Medulla oblongata (tissue), 1 donor: ENCODE measurements around the gene DDIT3.
"Not testable (repeated sequence)": the region's sequence is repeated elsewhere in the genome, so short reads cannot be mapped to it uniquely, and the experiment has no call there.

Source experiments
- DNase-seq: peaks from one replicate; pipeline ENCODE4 v3.0.0-alpha.2; 2015; ENCODE audit errors: extremely low spot score

DDIT3 gene

DNA sequence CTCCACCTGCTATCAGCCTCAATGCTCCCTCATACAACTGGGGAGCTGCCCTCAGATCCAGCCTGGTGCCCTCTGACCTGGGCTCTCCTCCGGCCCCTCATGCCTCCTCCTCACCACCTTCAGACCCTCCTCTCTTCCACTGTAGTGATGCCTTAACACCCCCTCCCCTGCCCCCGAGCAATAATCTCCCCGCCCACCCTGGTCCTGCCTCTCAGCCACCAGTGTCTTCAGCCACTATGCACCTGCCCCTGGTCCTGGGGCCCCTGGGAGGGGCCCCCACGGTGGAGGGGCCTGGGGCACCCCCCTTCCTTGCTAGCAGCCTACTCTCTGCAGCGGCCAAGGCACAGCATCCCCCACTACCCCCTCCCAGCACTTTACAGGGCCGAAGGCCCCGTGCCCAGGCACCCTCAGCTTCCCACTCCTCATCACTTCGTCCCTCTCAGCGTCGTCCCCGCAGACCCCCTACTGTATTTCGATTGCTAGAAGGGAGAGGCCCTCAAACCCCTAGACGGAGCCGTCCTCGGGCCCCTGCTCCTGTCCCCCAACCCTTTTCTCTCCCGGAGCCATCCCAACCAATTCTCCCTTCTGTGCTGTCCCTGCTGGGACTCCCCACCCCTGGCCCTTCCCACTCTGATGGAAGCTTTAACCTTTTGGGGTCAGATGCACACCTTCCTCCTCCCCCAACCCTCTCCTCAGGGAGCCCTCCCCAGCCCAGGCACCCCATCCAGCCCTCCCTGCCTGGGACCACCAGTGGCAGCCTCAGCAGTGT lies 5.5 kb upstream of the DDIT3 start:
- DNase-seq: no peak

DNA sequence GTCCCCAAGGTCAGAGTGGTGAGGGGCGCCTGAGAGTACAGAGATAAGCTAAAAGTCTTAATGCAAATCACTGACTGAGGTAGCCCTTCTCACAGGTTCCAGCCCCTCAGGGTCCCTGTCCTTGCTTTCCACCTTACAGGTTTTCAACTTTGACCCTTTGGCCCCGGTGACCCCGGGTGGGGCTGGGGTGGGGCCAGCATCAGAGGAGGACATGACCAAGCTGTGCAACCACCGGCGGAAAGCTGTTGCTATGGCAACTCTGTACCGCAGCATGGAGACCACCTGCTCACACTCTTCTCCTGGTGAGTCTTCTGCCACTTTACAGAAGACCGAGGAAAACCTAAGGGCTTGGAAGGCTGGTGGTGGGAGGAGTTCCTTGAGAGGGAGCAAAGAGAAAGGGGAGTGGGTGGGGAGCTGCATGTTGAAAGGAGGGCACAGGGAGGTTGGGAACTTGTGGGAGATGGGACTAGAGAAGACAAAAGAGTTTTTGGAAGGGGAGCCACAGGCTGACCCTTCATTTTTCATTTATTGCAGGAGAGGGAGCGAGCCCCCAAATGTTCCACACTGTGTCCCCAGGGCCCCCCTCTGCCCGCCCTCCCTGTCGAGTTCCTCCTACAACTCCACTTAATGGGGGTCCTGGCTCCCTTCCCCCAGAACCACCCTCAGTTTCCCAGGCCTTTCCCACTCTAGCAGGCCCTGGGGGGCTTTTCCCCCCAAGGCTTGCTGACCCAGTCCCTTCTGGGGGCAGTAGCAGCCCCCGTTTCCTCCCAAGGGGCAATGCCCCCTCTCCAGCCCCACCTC lies 4.7 kb upstream of the DDIT3 start:
- DNase-seq: no peak

DNA sequence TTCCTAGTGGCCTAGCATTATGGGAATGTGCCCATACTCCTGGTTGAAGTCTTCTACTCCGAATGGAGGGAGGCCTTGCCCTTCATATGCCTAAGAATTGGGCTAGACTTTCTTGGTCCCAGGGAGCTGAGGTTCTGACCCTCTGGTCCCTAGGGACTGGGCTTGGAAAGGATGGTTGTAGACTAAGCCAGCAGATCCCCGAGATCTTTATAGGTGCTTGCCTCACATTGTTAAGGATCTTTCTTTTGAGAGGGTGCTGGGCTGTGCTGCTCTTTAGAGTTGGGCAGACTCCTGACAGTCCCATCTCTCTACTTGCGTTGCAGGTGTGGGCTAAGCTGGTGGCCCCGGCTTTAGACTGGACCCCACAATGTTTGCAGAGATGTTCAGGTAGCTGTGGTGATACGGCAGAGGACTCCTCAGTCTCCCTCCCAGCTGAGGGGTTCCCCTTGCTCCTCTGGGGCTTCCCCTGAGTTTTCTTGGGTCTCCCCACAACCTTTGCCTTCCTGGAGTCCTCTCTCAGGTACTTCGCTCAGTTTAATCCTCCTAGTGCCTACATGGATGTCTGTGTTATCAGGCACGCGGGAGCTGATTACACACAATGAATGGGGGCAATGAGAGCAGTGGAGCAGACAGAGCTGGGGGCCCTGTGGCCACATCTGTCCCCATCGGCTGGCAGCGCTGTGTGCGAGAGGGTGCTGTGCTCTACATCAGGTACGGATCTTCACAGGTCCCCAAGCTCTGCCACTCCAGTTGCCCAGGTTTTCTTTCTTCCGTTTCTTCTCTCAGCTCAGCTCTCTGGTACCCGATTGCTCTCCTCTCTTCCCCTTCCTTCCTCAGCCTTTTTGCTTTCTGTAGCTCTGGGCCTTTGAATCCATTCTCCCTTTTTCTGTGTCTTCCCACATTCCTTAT lies 3.6 kb upstream of the DDIT3 start:
- no peak for DNase-seq

DNA sequence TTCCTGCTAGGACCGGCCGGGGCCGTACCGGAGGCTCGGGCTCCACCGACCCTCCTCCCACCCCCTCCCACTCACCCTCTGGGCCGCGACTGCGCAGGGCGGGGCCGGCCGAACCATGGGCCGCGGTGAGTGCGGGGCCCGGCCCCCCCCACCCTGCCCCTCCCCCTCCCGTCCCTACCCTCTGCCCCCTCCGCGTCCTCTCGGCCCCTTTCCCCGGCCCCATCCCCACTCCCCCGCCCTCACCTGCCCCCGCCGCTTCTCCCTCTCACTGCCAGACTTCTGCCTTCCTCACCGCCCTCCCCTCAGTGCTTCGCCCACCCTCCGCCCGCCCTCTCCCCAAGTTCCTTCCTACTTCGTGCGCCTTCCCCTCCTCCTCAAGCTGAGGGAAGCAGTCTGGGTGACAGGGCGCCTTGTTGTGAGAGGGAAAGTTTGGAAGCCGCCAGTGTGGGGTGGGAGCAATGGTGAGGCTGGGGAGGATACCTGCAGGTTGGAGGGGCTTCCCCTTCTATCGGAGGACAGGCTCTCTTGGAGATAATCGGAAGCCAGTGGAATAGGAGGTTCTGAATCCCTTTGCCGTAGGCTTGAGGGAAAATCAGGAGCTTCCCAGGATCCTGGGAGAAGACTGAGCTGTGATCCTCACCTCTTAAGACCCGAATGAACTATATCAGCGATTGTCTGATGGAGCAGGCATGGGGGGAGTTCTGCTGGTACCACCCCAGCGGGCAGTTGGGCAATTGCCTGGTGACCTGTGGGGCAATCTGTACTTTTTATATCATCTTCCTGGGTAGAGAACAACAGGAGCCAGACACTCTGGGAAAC lies 2.8 kb upstream of the DDIT3 start:
- peak; percentile 77 for DNase-seq

DNA sequence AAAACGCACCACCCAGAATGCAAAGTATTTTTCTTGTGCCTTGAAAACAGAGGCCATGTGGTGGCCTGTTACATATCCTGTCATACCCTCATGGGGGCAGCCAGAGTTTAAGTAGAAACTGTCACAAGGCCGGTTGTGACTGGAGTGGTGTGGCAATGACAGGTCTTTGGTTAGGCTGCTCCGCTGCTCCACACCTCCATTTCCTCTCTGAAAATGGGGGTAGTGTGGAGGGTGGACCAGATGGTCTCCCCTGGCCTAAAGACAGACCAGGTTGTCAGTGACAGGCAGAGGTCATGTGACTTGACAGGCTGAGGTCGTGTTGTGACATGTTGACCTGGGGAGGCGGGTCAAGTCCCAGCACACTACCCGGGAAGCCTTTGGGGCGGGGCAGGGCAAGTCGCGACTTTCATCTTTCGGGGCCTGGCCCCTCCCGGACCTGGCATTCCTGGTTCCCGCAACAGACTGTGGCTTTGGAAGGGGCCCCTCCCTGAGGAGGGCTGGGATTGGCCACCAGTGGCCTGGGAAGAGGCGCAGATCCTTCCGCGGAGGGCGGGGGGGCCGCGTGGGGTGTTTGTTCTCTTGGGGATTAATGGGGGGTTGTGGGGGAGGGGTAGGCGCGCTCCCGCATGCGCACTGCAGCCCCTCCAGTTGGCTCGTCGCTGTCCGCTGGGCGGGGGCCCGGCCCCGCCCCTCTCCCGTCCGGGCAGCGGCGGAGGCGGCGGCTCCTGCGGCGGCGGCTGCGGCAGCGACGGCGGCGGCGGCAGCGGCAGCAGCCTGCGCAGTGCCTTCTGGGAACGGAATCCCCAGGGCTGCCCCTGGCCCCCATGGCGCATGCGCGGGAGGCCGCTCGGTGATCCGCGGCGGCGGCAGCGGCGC lies 1.9 kb upstream of the DDIT3 start, which contains the start of gene MBD6:
TSS of gene MBD6 (plus strand) at position 814 of the 876 bp plus-strand sequence. CDS start 1,480 bp downstream, outside the sequence.
- peak; percentile 88 for DNase-seq

DNA sequence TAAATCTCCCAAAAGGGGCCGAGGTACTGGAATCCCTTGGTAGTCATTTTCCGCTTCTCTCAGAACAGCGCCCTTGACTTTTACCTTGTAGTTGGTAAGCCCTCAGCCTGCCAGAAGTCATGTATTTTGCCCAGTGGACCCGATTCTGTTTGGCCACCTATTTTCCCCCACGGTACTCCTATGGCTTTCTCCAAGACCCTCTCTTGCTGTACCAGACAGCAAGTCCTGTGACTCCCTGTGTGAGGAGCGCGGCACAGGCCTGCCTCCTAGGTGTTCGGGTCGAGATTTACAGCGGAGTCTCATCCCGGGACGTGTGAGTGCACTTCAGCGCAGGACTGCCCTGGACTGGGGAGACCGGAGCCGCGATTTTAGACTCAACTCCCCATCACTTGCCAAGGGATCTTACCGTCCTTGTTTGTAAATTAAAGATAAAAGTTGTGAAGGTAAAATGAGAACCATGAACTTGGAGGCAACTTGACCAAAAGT lies 1.3 kb upstream of the DDIT3 start:
- peak; percentile 61 for DNase-seq

DNA sequence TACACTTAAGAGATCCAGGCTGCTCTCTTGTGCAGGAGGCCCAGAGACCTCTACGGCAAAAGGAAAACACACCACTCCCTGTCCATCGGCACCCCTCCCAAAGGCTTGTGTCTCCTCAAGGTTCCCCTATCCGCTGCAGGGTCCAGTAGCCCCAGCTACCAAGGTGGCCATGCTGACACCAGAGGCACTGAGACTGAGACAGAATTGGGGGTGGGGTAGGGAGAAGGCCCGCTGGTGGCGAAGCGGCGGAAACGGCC lies 590 bp downstream of the DDIT3 start:
- no peak for DNase-seq

DNA sequence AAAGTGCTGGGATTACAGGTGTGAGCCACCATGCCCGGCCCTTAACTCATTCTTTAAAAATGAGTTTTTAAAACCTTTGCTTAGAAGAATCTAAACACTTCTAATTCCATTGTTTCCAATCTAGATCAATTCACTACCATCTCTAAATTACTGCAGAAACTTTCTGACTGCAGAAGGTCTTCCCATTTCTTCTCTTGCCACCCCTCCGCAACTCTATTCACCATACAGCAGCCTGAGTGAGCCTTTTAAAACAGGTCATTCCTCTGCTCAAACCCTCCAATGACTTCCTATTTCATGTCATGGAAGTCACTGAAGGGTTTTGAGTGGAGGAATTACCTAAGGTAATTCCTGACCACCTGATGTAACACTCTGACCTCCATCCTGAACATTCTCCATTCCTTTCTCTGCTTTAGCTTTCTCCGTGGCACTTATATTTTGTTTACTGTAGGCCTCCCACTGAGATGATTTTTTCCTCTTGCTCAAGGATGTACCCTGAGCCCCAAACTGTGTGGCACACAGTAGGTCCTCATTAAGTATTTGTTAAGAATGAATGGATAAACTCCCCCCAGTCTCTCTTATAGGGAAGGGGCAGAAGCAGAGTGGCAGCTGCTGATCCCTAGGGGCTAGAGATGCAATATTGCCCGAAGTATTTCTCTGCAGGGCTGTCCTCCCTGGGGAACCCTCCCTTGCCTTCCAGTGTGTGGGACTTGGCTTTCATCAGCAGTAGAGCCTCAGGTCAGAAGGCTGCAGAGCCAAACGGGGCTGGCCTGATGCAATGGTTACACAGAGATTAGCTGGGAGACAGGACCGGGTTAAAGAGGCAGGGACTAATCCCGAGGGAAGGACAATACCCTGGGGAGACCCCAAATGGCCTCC lies 1.2 kb downstream of the DDIT3 start:
- no peak for DNase-seq

DNA sequence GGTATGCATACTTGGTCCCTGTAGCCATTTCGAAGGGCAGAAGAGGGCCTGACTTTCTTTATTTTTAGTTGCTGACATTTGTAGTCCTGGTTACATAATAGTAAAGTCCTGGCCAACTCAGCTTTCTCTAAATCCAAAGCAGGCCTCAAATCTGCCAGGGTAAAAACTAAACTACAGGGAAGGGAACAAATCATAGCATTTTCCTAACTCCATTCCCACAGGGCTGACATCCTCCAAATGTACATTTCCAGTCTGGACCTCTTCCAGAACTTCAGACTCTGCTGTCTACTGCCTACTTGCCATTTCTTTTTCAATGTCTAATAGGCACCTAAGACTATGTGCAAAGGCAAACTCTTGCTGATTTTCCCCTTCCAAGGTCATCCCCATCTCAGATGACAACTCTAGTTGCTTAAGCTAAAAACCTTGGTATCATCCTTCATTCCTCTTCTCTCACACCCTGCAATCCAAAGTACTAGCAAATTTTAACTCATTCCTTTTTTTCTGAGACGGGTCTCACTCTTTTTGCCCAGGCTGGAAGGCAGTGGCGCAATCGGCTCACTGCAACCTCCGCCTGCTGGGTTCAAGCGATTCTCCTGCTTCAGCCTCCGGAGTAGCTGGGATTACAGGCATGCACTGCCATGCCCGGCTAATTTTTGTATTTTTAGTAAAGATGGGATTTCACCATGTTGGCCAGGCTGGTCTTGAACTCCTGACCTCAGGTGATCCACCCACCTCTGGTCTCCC lies 2.0 kb downstream of the DDIT3 start:
- DNase-seq: peak; percentile 23

DNA sequence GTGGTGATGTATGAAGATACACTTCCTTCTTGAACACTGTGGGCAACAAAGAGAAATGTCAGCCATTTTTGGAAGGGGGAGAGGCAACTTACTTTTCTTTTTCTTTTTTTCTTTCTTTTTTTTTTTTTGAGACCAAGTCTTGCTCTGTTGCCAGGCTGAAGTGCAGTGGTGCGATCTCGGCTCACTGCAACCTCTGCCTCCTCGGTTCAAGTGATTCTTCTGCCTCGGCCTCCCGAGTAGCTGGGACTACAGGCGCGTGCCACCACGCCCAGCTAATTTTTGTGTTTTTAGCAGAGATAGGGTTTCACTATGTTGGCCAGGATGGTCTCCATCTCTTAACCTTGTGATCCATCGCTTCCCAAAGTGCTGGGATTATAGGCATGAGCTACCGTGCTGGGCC lies 2.6 kb downstream of the DDIT3 start:
- not testable (repeated sequence) for DNase-seq

DNA sequence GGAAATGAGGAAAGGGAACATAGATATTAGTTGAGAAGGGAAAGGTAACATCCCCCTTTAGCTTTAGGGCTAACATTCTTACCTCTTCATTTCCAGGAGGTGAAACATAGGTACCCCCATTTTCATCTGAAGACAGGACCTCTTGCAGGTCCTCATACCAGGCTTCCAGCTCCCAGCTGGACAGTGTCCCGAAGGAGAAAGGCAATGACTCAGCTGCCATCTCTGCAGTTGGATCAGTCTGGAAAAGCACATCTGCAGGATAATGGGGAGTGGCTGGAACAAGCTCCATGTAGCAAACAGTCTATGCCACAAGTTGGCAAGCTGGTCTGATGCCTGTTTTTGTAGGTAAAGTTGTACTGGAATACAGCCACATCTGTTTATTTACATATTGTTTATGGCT lies 3.1 kb downstream of the DDIT3 start:
- no peak for DNase-seq

DNA sequence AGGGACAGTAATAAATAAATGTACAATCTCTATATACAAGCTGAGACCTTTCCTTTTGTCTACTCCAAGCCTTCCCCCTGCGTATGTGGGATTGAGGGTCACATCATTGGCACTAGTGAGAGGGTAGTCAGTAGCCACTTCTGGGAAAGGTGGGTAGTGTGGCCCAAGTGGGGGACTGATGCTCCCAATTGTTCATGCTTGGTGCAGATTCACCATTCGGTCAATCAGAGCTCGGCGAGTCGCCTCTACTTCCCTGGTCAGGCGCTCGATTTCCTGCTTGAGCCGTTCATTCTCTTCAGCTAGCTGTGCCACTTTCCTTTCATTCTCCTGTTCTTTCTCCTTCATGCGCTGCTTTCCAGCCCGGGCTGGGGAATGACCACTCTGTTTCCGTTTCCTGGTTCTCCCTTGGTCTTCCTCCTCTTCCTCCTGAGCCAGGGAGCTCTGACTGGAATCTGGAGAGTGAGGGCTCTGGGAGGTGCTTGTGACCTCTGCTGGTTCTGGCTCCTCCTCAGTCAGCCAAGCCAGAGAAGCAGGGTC lies 3.6 kb downstream of the DDIT3 start:
- no peak for DNase-seq

DNA sequence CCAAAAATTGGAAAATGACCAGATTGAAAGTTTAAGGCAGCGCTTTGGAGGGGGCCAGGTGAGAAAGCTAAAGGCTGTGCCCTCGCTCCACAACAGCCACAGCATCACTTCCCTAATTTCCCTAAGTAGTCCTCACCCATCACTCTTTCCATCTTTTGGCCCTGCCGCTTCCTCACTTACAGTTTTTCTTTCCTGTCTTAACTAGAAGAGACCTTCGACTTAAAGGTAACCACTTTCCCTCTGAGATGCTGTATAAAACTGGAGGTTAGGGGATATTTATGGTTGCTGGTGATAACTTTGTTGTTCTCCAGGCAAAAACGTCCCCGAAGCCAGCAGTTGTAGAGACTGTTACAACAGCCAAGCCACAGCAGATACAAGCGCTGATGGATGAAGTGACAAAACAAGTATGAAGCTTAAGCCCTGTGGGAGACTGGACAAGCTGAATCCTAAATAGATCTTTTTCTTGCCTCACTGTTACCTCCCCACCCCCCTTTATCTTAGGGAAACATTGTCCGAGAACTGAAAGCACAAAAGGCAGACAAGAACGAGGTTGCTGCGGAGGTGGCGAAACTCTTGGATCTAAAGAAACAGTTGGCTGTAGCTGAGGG lies 4.3 kb downstream of the DDIT3 start:
- no peak for DNase-seq

DNA sequence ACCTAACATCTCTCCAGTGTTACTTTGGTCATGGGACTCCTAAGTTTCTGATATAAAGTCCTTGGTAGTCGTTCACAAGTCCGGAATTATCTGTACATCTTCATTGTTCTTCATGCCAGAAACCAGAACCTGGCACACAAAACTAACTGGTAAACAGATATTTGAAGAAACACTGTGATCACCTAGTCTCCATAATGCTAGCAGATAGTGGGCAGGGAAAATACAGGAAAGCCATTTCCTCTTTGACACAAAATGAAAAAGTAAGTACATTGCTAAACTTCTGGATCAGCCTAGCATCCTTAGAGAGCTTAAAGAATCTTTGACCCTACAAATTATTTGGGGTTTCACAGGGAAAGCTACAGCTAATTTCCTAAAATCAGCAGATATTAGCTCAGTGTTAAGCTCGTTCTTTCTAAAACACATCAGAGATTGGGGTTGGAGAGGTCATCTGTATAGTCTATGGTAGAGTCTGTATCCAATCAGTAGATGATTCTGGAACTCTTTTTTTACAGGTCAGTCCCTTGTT lies 4.8 kb downstream of the DDIT3 start:
- no peak for DNase-seq

DNA sequence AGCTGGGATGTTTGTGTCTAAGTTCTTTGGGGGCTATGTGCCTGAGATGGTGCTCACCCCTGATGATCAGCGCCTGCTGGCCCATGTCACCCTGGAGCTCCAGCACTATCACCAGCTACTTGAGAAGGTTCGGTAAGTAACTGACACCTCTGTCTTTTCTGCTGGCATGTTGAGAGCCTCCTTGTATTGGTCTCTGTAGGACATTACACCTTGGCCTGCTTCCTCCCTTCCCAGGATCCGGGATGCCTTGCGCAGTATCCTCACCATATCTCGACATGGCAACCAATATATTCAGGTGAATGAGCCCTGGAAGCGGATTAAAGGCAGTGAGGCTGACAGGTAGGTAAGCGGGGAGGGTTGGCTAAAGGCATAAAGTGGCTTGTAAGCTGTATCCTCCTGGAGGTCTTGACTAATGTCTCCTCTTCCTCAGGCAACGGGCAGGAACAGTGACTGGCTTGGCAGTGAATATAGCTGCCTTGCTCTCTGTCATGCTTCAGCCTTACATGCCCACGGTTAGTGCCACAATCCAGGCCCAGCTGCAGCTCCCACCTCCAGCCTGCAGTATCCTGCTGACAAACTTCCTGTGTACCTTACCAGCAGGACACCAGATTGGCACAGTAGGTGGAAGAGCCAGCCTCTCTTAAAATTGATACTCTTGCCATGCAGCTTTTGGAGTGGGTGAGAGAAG lies 5.5 kb downstream of the DDIT3 start:
- no peak for DNase-seq

DNA sequence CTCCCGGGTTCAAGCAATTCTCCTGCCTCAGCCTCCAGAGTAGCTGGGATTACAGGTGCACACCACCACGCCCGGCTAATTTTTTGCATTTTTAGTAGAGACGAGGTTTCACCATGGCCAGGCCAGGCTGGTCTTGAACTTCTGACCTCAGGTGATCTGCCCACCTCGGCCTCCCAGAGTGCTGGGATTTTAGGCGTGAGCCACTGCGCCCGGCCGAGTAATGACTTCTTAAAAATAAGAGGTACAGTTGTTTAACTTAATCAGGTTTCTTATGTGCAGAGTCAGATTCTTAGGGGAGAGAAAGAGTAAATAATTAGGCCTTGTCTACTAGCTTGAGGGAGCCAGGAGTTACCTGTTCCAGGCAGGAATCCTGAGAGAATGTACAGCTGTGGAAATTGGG lies 6.1 kb downstream of the DDIT3 start:
- DNase-seq: not testable (repeated sequence)

DNA sequence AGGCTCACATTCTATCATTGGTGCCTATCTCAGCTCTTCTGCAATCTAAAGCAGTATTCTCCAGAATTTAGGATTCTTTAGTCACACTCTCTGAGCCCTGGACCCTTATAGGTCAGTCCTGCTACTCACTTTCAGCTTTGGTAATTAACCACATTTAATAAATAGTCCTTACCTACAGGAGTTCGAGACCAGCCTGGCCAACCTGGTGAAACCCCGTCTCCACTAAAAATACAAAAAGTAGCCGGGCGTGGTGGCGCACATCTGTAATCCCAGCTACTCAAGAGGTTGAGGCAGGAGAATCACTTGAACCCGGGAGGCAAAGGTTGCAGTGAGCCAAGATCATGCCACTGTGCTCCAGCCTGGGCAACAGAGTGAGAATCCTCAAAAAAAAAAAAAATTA lies 6.6 kb downstream of the DDIT3 start:
- not testable (repeated sequence) for DNase-seq
